VCaP (cell line): ENCODE measurements around the gene VLDLR.

Experiments
- H3K27ac ChIP-seq: fragments of 450-650 bp; 2 replicates; pipeline ENCODE4 v1.5.1; 2017
- TF ChIP-seq, protein P1 (sequence below): fragments of 450-650 bp; conservative IDR thresholded peaks from 2 replicates; pipeline ENCODE4 v1.5.1; 2017; ENCODE audit warnings: mild to moderate bottlenecking, moderate library complexity

Gene VLDLR

DNA sequence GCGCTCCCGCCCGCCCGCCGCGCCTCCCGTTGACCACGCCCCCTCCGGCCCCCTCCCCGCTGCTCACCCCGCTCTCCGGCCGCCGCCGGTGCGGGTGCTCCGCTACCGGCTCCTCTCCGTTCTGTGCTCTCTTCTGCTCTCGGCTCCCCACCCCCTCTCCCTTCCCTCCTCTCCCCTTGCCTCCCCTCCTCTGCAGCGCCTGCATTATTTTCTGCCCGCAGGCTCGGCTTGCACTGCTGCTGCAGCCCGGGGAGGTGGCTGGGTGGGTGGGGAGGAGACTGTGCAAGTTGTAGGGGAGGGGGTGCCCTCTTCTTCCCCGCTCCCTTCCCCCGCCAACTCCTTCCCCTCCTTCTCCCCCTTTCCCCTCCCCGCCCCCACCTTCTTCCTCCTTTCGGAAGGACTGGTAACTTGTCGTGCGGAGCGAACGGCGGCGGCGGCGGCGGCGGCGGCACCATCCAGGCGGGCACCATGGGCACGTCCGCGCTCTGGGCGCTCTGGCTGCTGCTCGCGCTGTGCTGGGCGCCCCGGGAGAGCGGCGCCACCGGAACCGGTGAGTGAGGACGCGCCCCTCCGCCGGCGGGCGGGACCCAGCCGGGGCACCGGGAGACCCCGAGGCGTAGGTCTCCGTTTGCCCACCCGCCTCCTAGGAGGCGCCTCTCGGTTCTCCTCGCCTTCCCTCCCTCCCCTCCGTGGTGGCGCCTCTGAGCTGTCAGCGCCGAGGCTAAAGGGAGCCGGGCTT is at the start of gene VLDLR:
Gene VLDLR, plus strand, starts transcription at position 66 of the 739 bp plus-strand sequence. Its CDS starts 403 bp downstream, at position 469.
- peak within 1 kb of the TSS; percentile 84 for H3K27ac ChIP-seq

DNA sequence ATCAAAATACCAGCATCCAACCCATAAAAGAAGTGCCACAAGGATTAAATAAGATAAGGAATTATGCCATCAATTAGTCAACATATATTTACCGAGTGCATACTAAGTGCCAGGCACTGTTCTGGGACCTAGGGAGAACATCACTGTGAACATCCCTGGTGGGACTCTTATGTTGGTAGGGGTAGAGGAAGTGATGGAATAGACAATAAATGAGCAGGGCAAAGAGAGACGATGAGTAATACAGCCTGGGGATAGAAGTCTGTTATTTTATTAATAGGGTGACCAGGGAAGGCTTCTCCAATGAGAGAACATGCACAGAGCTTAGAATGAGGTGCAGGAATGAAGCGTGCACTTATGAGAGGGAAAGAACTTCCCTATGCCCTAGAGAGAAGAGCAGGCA is 47.4 kb upstream of the VLDLR start:
- no peak overlapping the region for H3K27ac ChIP-seq
- TF ChIP-seq, protein P1, sequence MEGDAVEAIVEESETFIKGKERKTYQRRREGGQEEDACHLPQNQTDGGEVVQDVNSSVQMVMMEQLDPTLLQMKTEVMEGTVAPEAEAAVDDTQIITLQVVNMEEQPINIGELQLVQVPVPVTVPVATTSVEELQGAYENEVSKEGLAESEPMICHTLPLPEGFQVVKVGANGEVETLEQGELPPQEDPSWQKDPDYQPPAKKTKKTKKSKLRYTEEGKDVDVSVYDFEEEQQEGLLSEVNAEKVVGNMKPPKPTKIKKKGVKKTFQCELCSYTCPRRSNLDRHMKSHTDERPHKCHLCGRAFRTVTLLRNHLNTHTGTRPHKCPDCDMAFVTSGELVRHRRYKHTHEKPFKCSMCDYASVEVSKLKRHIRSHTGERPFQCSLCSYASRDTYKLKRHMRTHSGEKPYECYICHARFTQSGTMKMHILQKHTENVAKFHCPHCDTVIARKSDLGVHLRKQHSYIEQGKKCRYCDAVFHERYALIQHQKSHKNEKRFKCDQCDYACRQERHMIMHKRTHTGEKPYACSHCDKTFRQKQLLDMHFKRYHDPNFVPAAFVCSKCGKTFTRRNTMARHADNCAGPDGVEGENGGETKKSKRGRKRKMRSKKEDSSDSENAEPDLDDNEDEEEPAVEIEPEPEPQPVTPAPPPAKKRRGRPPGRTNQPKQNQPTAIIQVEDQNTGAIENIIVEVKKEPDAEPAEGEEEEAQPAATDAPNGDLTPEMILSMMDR, result no peak

More for the DNA sequence above, at the start of gene VLDLR:
- TF ChIP-seq, protein P1, result no peak

DNA sequence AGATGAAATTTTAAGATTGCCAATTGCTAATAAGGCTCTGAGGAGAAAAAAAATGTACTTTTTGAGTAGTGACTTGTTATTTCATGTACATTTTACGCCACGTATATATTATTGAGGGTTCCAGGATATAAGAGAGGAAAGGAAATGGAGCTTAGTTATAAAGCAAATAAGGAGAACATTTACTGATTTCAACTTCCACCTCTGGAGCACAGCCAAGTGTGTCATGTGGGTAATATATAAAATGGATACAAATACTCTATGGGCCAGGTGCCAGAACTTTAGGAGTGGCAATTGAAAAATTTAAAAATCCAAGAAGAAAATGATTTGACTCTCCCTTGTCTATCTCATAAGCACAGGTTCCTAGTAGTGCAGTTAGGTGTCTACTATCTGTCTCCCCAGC is 45.0 kb upstream of the VLDLR start:
- TF ChIP-seq, protein P1, result no peak
- peak overlapping the region; percentile 59 for H3K27ac ChIP-seq

DNA sequence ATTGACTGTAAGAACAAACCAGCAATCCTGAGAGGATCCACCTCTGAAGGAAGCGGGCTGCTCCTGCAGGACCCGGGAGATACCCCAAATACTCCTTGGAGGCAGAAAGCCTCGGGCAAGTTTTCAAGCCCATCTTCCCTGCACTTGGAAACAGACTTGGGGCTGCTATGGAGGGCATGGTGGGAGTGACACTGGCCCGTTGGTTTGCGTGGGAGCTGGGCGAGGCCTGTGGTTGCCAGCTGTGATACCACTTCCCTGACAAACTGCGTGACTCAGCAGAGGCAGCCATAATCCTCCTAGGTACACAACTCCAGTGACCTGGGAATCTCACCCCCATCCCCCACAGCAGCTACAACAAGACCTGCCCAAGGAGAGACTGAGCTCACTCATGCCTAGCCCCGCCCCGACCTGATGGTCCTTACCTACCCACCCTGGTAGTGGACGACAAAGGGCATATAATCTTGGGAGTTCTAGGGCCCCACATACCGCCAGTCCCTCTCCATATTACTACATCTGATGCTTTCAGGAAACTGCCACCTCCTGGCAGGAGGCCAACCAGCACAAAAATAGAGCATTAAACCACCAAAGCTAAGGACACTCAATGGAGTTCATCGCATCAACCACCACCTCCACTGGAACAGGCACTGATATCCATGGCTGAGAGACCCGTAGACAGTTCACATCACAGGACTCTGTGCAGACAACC is 38.1 kb upstream of the VLDLR start:
- TF ChIP-seq, protein P1, result no peak
- no peak overlapping the region for H3K27ac ChIP-seq

DNA sequence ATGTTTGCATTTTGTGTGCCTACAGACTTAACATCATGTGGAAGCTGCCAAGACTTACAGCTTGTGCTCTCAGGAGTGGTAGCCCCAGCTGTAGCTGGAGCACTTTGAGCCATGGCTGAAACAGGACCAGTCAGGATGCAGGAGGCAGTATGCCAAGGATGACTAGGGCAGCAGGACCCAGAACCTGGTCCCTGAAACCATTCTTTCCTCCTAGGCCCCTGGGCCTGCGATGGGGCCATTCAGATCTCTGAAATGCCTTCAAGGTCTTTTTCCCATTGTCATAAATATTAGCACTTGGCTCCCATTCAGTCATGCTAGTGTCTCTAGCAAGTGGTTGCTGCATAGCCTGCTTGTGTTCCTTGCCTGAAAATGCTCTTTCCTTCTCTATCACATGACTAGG is 29.6 kb upstream of the VLDLR start:
- no peak overlapping the region for H3K27ac ChIP-seq
- TF ChIP-seq, protein P1, result no peak

DNA sequence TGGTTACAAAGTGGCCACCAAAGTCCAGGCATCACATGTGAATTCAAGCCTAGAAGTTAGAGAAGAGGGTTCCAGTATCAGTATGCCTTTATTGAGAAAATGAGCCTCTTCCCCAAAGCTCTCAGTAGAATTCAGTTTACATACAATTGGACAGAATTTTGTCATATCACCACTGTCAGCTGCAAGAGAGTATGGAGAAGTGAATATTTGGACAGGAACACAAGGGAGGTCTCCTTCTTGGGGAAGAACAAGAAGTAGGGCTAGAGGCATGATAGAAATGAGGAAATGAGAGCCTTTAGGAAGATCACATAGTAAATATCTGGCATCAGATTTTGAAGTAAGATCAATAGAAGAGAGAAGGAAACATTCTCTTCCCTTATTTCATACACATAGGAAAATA is 27.8 kb upstream of the VLDLR start:
- TF ChIP-seq, protein P1, result no peak
- no peak overlapping the region for H3K27ac ChIP-seq

DNA sequence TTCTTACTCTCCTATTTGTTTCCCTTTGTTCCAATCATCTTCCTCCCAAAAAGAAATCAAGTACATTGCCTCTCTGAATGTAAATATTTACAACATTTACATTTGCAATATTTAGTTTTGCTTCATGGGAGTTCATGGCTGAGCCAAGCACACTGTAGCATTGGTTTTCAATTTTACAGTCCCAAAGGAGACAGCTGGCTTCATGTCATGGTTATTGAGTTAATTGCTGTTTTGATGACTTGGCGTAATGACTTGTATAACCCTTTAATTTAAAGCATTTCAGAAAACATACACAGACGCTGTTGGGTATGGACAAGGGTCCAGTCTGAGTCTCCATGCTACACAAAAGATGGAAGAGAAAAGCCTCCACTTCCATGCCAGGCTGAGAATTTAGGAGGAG is 25.6 kb upstream of the VLDLR start:
- H3K27ac ChIP-seq, result no peak overlapping the region
- TF ChIP-seq, protein P1, result no peak
